RWPE1 (cell line): ENCODE measurements around the gene AMER3.
A peak's percentile ranks its signal among the peaks of the same experiment; 100 is the strongest.

Experiments used
- CTCF ChIA-PET: fragments of 350-600 bp; sonication (Branson Sonifier 250); formaldehyde crosslinking; extraction: SDS; loops from one replicate; lab custom pipeline; 2021; lab: Yijun Ruan, JAX
- POLR2A ChIA-PET: fragments of 400-600 bp; formaldehyde crosslinking; extraction: SDS; loops from one replicate; lab custom pipeline; 2020; ENCODE audit warnings: antibody characterized with exemption; ENCODE audit not compliant: low non-redundant PET; lab: Yijun Ruan, JAX
- DNase-seq: peaks from one replicate; pipeline ENCODE4 v3.0.0; 2012; ENCODE audit warnings: low spot score
- H3K27ac ChIP-seq: fragments of 450-650 bp; 2 replicates; pipeline ENCODE4 v1.5.1; 2017
- TF ChIP-seq, protein P1 (sequence below): fragments of 450-650 bp; conservative IDR thresholded peaks from 2 replicates; pipeline ENCODE4 v1.5.1; 2017; ENCODE audit warnings: low read depth, mild to moderate bottlenecking

AMER3 gene

DNA sequence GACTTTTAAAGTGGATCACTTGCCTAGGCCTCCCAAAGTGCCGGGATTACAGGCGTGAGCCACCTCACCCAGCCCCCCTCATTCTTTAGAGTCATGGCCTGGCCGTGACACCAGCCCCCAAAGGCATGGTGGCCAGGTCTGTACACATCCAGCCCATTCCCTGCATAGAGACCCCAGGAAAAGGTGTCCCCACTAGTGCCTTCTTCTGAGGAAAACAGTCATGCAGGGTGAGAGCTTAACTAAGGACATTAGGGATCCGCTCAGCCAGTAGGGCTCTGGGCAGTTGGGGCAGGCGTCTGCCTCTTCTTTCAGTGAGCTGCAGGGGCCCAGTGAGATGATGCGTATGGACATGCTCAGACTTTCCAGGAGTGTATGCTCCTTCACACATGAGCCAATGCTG is 5.7 kb upstream of the AMER3 start:
- POLR2A ChIA-PET: no interaction called here

DNA sequence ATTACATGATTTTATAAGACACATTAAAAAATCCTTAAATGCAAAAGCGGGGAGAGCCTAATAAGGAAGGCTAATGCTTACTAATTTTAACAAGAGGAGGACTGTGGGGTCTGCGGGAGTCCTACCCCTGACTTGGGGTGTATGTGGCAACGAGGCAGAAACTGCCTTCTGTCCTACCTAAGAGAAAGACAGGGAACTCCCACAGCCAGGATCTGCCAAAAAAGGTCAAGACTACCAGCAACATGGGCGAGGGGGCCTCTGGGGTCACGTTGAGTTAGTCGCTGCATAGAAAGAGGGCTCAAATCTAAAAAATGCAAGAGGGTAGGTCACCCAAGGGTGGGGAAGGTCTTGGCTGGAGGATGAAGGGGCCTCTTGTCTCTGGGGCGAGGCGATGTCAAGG is 529 bp upstream of the AMER3 start:
- TF ChIP-seq, protein P1, sequence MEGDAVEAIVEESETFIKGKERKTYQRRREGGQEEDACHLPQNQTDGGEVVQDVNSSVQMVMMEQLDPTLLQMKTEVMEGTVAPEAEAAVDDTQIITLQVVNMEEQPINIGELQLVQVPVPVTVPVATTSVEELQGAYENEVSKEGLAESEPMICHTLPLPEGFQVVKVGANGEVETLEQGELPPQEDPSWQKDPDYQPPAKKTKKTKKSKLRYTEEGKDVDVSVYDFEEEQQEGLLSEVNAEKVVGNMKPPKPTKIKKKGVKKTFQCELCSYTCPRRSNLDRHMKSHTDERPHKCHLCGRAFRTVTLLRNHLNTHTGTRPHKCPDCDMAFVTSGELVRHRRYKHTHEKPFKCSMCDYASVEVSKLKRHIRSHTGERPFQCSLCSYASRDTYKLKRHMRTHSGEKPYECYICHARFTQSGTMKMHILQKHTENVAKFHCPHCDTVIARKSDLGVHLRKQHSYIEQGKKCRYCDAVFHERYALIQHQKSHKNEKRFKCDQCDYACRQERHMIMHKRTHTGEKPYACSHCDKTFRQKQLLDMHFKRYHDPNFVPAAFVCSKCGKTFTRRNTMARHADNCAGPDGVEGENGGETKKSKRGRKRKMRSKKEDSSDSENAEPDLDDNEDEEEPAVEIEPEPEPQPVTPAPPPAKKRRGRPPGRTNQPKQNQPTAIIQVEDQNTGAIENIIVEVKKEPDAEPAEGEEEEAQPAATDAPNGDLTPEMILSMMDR: no peak
- ChIA-PET CTCF (no interaction called here), POLR2A (no interaction called here)
- no peak overlapping the region for H3K27ac ChIP-seq
- no peak for DNase-seq

More for the DNA sequence above, 5.7 kb upstream of the AMER3 start:
- CTCF ChIA-PET: no interaction called here
- H3K27ac ChIP-seq: no peak overlapping the region
- DNase-seq: no peak
- TF ChIP-seq, protein P1: no peak

DNA sequence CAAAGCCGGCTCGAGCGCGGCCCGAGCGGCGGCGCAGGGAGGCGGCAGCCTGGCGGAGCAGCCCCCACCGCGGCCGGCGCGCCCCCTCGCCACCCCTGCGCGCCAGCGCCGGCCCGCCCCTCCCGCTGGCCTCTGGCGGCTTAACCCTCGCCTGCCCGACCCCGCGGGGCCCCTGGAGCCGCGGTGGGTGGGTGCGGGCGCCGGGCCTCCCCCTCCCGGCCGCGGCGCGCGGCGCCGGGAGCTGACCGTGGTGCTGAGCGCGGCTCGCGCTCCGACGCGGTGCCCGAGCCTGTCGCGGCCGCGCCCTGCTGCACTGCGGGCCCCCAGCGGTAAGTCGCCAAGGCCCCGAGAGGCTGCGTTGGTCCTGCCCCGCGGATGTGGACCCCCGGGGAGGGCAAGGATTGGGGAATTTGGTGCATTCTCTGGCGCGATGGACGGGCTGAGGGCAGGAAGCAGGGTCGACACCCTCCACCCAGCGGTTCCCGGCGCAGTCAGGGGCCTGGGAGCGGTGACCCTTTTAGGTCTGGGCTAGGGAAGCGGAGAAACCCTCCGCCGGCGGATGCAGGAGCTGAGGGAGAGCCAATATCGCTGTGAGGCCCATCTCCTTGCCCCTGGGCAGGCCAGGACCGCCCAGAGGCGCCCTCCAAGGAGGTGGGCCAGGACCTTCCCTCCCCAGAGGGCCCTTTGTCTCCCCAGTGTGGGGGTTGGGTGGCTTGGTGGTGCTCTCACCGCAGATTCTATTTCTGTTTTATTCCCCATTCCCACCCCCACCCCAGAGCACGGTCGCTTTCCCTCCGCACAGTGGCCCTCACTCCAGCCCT is 923 bp downstream of the AMER3 start:
- CTCF ChIA-PET: interaction anchor here (0.6 to 1.0 kb wide), 2 partner anchors 11 to 378 kb away, joined by 3 read pairs; no protein-coding TSS in a partner anchor
- DNase-seq: peak; percentile 60
- TF ChIP-seq, protein P1: no peak
- no peak overlapping the region for H3K27ac ChIP-seq
- POLR2A ChIA-PET: no interaction called here

DNA sequence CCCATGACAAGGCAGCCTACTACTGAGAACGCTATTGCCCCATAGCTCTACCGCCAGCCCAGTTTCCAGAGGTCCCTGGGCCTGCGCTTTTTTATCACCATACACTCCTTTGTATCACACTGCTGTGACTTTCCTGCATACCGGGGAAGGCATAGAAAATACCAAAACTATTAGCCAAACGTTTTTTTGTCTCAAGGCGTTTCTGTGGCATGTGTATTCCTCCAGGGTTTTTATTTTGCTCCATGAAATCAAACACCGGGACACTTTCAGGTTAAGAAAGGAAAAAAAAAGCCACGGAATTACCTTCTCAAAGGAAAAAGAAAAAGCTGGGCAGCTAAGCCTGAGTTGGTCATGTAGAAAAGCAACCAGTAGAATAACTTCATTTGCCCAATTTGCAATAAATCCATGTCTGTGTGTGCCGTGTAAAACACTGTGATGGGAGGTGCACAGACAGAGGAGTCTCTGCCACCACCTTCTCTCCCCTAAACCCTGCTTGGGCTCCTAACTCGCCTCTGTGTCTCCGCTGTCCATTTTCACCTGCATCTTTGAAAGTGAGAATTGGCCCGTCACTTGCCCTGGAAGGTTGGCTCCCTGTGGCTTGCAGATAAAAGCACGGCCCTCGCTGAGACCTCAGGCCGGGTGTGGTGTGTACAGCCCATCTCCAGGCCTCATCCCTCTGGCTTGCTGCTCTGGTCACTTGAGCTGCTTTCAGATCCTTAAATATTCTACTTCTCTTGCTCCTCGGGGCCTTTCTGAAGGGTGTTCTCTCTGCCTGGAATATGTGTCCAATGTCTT is 1.7 kb downstream of the AMER3 start:
- TF ChIP-seq, protein P1: no peak
- no peak for DNase-seq
- H3K27ac ChIP-seq: no peak overlapping the region
- ChIA-PET CTCF (interaction anchor here (0.6 kb wide), 1 partner anchor 377 kb away, joined by 3 read pairs; no protein-coding TSS in a partner anchor), POLR2A (no interaction called here)

DNA sequence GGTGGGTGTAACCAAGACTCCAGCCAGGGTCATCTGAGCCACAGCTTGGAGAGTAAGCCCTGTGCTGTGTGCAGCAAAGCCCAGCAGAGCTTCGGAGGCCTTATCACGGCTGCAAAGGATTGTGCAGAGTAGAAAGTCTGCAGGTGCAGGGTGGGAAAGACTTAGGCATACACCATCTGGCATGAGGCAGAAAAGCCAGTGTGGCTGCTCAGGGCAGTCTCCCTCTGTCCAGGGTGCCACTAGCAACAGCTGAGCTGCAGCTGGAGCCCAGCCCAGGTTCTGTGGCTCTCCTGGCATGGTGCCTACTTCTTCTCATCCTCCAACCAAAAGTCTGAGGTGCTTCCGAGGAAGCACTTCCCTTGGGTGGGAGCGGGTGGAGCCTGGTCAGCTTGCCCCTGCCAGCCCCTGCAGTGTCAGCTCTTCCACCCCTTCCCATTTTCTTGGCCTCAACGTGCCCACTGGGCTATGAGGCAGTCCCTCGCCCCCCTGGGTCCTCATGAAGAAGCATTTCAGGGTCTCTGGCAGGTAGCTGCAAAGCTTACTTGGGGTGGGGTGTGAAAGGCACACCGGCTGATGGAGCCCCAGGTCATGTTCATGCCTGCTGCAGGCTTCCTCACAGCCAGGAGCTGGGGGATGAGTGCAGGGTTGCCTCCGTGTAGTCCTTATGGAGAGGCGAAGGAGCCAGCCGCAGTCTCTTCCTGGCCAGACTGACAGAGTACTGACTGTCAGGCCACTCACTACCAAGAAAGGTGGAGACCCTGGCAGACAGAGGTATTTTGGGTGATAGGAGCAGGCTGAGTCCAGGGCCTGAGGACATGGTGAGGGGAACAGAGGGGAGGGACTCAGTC is 4.8 kb downstream of the AMER3 start:
- no peak overlapping the region for H3K27ac ChIP-seq
- CTCF ChIA-PET: interaction anchor here (0.6 kb wide), 1 partner anchor 14 kb away, joined by 4 read pairs; no protein-coding TSS in a partner anchor
- TF ChIP-seq, protein P1: no peak
- DNase-seq: peak; percentile 19
- POLR2A ChIA-PET: no interaction called here
